ENCODE measurements around the gene CAPN5.

Gene CAPN5

DNA sequence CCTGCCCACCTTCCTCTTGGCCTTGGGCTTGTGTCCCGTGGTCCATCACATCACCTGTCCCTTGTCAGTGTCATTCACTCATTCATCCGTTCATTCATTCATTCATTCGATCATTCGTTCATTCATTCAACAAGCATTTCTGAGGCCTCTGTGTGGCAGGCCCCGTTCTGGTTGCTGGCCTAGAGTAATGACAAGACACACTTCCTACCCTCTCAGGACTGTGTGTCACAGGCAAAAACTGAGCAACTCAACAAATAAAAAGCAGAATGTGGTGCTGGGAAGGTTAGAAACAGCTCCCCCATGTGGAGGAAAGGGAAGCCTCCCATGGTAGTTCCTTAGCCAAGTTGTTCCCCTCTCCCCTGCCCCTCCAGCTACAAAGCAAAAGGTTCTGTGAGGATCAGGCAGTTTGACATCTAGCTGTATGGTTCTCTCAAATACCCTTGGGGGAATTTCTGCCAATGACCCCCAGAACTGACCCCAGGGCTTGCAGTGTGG is 34.3 kb downstream of the CAPN5 start:
- DNase-seq (ENCODE audit: low read depth), result no peak

DNA sequence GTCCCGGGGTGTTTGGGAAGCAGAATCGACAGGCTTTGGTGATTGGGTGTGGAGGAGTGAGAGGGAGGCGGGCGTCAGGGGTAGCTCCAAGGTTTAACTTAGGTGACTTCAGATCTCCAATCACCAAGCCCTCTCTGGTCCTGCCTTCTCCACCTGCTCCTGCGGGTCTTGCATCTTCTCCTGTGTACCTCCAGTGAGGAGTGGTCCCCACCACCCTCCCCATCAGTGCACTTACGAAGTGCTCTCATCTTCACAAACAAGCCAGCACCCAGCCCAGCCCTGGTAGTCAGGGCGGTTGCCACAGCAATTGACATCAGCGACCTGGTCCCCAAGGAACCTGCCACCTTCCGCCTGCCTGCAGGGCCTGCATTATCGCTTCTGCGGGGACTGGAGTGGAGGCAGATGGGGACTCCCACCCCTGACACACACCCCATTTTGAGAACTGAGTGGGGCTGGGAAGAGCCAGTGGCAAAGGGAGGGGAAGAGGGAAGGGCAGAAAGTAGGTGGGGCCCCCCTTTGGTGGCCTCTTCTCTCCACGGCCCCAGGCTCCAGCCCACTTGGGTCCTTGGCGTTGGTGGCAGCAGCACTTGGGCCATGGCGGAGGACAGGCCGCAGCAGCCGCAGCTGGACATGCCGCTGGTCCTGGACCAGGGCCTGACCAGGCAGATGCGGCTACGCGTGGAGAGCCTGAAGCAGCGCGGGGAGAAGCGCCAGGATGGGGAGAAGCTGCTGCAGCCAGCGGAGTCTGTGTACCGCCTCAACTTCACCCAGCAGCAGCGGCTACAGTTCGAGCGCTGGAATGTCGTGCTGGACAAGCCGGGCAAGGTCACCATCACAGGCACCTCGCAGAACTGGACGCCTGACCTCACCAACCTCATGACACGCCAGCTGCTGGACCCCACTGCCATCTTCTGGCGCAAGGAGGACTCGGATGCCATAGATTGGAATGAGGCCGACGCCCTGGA is 35.8 kb downstream of the CAPN5 start, which contains the start of gene OMP:
Gene OMP (plus strand): TSS at position 595 of the 965 bp plus-strand sequence. CDS start 0 bp downstream, at position 595.
- no peak for DNase-seq (ENCODE audit: low read depth)

DNA sequence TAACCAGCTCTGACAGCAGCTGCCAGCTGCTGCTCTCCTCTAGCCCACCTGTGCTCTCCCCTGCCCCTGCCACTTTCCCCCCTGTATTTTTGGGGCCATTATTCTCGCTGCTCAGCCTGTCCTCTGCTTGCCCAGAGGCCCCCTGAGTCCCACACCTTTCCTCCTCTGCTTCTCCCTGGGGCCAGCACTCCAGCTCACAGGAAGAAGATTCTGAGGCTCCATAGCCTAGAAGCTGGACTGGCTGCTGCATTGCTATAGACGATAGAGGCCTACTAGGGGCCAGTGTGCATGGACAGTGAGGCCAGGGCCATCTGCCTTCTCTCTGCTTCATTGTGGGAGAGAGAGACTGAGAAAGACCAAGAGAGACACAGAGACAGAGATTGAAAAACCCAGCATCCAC is 36.5 kb downstream of the CAPN5 start:
- DNase-seq (ENCODE audit: low read depth), result no peak

DNA sequence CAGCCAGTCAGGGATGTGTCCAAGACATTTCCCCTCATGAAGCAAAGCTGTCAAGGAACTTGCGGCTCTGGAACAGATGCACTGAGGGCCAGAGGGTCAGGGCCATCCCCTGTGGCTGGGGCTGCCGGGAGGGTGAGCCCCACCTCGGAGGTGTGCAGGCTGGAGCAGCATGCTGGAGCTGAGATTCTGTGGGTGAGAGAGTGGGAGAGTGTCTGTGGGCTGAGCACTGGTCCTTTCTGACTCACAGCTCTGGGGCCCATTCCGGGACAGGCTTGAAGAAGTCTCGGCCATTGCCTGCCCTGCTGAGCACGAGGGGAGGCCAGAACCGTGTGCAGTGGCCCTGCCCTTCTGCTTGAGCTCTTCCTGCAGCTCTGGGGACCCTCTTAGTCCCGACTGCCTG is 38.0 kb downstream of the CAPN5 start:
- DNase-seq (ENCODE audit: low read depth), result no peak

DNA sequence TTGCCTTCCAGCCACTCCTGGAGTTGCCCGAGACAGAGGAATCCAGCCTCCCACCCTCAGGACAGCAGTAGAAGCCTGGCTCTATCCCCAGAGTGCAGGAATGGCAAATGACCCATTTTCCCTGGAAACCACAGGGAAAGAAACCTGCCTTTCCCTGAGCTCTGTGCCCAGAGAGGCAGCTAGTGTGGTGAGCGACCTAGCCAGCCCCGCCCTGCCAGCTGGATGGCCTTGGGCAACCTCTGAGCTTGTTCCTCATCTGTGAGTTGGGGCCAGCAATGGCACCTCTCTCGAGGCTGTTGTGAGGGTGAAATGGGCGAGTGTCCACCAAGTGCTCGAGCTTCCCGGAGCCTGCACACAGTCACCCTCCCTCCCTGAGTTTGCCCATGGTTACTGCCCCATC is 39.5 kb downstream of the CAPN5 start:
- DNase-seq (ENCODE audit: low read depth), result no peak

DNA sequence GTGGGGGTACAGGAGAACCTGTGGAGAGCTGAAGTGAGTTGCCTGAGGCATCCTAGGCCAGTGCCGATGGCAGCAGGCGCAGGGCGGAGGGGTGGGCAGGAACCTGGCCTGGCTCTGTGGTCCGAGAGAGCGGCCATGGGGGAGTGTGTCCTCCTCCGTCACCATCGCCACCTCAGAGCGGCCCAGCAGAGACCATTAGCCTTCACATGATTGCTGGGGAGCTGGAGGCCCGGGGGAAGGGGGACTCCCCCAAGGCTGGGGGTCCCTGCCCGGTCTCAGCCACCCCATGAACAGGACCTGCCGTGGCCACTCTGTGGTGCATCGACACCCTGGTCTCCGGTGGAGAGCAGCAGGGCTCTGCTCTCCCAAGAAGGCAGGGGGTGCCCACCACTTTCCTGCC is 40.0 kb downstream of the CAPN5 start:
- no peak for DNase-seq (ENCODE audit: low read depth)

DNA sequence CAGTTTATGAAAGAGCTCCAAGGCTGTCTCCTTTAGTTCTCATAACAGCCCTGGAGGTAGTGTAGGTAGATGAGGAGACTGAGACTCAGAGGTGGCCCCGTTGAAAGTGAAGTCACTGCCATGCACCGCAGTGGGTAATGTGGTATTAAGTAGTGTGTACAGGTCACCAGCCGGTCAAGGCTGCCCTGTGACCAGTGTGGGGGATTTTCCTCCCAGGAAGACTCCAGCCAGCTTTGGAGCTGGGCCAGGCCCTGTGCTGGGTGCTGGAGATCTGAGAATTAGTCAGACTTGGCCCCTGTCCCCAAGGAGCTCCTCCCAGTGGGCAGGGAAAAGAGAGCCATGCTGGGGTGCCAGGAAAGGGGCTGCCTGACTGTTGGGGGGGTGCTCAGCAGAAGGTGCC is 41.2 kb downstream of the CAPN5 start:
- peak; percentile 71 for DNase-seq (ENCODE audit: low read depth)

DNA sequence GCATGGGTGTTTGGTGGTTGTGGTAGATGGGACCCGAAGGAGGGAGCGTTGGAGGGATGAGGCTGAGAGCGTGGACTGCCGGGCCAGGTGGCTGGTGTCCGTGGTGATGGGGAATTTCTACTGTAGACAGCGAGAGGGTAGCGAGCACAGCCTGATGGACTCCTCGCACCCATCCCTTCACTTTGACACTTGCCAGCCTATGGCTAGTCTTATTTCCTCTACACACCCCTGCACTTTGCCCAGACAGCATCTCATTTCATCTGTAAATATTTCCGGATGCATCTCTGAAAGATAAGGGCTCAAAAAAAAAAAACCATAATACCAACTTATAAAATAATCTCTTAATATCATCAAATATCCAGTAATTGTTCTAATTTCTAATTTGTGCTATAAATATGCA is 41.7 kb downstream of the CAPN5 start:
- no peak for DNase-seq (ENCODE audit: low read depth)

DNA sequence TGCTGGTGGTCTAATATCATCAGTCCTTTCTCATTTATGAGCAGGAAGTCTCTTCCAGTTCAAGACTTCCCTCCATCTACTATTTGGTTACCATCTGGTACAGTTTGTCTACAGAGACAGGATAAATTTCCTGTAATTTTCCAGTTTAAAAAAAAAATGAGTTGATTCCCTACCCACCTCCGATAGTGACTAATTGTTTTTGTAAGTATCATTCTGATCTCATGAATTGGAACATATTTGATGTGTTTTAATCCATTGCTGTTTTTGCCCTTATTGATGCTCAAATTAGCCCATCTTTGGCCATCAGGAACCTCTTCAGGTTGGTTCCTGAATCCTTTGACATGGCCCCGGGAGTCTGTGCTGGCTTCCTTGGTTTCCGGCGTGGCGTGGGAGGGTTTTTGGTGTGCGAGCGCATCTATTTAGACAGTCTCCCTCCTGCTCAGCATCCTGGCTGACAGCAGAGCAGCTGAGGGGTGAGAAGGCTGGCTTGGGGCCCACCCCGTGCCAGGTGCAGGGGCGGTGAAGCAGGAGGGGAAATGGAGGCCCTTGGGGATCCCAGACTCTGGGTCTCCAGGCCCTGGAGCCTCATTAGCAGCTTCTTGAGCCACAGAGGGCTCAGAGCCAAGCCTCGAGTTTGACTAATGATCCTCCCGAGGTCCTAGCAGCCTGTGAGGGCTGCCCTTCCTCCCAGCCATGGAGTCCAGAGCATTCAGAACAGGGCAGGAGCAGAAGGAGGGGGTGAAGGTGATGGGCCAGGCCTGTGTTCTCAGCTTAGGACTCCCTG is 42.7 kb downstream of the CAPN5 start:
- no peak for DNase-seq (ENCODE audit: low read depth)

DNA sequence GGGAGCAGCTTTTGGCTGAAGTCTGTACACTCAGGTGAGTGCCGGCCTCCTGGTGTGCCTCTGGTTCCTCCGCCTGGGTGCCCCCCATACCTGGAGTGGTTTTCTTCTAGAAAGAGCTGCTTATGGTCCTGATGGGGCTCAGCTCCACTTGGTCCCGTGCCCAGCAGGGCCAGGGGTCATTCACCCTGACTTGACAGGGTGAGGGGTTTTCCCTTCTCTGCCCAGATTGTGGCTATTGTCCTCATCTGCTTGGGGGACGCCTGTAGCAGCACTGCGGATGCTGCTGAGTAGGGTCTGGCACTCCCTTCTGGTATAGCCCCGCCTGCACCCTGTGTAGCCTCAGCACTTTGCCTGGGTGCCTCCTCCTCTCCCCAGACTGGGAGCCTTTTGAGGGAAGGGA is 44.1 kb downstream of the CAPN5 start:
- DNase-seq (ENCODE audit: low read depth), result no peak

DNA sequence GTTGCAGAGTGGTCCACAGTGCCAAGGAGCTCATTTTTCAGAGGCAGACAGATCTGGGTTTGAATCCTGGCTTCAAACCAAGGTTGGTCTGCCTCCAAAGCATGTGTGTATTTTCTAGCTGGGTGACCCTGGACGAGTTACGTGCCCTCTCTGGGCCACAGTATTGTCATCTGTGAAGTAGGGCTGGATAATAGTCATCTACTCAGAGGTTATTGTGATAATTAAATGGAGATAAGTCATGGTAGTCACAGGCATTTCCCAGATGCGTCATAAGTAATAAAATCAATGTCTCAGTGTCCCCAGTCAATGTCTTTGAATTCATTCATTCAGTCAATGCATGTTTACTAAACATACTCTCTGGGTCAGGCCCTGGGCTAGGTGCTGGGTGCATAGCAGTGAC is 44.5 kb downstream of the CAPN5 start:
- DNase-seq (ENCODE audit: low read depth), result no peak

DNA sequence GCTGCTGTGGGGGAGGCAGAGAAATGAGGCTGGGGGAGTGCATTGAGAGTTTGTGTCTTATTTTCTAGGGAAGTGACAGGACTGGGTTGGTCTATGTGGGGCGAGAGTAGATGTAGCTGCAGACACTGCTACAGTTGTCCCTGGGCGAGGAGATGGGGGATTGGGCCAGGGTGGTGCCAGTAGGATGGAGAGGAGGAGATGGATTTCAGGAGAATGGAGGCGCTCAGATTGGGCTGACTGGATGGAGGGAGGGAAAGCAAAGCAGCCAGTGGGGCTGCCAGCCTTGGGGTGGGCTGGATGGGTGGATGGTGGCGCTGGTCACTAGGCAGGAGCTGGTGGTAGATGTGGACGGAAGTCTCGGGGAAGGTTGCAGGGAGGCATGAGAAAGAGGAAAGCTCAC is 45.2 kb downstream of the CAPN5 start:
- no peak for DNase-seq (ENCODE audit: low read depth)

DNA sequence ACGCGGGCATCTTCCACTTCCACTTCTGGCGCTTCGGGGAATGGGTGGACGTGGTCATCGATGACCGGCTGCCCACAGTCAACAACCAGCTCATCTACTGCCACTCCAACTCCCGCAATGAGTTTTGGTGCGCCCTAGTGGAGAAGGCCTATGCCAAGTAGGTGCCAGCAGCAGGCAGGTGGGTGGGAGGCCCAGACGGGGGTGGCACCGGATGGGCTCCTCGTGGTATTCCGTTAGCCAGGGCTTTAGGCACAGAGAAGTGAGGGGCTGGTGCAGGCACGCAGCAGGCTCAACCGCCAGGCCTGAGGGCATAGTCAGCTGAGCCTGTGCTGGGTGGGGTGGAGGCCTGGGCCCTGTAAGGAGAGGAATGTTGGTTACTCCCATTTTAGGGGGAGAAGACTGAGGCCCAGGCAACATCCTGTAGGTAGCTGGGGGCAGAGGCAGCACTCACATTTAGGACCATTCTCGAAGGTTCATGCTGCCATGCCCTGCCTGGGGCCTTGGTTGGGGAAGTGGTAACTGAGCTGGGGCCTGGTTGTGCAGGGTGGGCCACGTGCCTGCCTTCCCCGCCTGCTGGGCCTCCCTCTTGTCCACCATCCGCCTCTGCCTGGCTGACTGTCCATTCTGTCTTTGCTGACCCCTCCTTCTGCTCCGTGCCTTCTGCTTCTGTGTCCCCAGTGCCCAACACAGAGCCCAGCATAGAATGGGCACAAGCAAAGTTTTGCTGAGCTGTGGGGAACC is 46.0 kb downstream of the CAPN5 start:
- DNase-seq (ENCODE audit: low read depth), result no peak

DNA sequence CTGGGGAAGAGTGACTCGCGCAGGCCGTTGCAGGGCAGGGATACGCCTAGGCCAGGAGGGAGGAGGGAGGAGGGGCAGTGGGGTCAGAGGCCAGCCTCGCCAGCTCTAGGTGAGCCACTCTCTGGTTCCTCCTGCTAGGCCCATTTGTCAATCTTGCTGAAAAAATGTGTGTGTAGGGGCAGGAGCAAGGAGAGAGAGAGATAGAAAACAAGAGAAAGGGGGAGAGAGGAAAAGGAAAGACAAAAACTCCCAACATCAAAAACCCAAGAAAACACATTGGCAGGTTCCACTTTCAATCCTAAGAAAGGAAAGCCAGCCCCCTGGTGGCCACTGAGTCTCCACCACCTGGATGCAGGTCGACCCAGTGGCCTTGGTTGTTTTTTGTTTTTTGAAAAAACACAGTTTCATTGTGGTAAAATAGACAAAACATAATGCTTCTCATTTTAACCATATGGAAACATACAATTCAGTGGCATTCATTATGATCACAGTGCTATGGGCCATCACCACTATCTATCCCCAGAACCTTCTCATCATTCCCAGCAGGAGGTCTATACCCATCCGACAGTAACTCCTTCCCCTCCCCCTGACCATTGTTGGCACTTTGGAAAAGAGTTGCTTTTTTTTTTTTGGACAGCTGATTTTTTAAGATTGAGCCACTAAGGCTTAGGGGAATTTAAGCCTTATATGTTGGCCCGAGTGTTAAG is 46.8 kb downstream of the CAPN5 start:
- no peak for DNase-seq (ENCODE audit: low read depth)

DNA sequence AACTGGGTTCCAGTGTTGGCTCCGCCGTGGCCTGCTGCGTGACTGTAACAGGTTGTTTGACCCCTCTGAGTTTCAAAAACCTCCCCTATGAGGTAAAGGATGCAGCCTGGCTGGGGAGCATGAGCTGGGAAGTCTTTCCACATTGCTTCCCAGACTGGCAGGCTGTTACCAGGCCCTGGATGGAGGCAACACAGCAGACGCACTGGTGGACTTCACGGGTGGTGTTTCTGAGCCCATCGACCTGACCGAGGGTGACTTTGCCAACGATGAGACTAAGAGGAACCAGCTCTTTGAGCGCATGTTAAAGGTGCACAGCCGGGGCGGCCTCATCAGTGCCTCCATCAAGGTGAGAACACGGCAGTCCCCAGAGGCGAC is 47.3 kb downstream of the CAPN5 start:
- DNase-seq (ENCODE audit: low read depth), result no peak

DNA sequence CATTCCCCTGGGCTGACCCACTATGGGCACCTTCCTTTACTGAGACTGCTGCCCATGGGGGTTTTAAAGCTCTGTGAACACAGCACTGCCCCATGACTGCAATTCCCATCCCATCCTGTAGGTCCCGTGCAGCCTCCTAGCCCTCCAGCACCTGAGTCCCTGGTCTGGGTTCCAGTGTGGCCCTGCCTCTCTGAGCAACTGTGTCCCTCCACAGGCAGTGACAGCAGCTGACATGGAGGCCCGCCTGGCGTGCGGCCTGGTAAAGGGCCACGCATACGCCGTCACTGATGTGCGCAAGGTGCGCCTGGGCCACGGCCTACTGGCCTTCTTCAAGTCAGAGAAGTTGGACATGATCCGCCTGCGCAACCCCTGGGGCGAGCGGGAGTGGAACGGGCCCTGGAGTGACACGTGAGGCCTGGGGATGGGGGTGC is 48.4 kb downstream of the CAPN5 start:
- DNase-seq (ENCODE audit: low read depth), result no peak

DNA sequence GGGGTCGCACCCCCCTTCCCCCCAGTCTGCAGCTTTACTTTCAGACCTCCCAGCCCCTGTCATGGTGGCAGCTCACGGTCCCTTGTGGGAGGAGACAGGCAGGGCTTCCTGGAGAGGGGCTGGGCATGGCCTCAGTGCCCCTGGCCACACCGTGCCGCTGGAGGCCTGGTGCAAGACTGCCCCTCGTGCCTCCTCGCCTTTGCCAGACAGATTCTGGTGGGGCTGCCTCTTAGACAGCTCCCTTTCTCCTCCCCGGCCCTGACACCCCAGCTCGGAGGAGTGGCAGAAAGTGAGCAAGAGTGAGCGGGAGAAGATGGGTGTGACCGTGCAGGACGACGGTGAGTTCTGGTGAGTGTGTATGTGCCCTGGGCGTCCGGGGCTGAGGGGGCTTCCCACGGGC is 49.2 kb downstream of the CAPN5 start:
- DNase-seq (ENCODE audit: low read depth), result no peak

DNA sequence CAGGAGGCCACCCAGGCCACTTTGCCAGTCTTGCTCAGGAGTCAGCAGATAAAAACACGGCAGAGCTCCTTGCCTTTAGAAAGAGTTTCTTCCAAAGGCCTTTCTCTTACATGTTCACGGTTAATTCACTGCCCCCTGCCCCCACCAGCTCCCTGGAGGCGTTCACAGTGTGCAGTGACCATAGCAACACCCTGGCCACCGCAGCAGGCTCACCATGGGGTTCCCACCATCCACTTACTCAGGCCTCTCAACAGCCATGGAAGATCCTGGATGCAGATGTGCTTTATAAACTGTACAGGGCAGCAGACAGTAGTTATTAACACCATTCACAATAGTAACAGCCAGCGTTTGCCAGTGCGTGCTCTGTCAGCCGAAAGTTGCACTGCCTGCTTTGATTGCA is 50.7 kb downstream of the CAPN5 start:
- DNase-seq (ENCODE audit: low read depth), result no peak

DNA sequence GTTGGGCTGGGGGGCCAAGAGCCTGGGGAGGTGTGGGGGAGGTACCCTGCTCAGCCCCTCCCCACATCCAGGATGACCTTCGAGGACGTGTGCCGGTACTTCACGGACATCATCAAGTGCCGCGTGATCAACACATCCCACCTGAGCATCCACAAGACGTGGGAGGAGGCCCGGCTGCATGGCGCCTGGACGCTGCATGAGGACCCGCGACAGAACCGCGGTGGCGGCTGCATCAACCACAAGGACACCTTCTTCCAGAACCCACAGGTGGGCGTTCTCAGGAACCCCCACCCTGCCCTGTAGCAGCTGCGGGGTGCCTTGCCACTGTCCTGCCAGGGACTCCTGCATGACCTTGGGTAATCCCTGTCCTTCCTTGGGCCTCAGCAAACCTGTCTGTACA is 51.3 kb downstream of the CAPN5 start:
- DNase-seq (ENCODE audit: low read depth), result no peak

DNA sequence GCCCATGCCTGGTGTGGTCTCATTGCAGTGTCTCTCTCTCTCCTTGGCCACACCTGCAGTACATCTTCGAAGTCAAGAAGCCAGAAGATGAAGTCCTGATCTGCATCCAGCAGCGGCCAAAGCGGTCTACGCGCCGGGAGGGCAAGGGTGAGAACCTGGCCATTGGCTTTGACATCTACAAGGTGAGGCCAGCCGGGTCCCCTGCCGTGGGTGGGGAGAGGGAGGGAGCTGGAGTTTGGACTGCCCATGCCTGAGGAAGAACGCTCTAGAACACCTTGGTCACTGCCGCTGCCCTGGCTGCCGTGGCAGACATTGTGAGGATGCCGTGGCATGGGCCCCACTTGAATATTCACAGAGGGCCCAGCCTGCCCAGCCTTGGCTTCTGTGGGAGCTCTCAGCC is 52.2 kb downstream of the CAPN5 start:
- no peak for DNase-seq (ENCODE audit: low read depth)

DNA sequence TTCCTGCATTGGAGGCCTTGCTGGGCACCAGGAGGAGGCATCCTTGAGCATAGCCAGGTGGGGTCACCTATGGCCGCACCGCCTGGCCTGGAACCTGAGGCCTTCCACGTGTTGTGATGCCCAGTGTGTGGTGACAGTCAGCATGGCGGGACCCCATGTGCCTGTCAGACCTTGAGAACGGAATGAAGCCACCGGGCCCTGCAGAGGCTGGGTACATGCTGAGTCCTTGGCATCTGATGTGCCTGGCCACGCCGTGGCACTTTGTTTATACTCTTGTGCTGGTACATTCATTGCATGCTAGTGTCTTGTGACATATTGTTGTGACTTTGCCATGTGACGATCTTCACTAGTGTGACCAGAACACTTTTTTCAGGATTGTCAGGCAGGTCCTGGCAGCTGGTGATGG is 52.8 kb downstream of the CAPN5 start:
- no peak for DNase-seq (ENCODE audit: low read depth)

DNA sequence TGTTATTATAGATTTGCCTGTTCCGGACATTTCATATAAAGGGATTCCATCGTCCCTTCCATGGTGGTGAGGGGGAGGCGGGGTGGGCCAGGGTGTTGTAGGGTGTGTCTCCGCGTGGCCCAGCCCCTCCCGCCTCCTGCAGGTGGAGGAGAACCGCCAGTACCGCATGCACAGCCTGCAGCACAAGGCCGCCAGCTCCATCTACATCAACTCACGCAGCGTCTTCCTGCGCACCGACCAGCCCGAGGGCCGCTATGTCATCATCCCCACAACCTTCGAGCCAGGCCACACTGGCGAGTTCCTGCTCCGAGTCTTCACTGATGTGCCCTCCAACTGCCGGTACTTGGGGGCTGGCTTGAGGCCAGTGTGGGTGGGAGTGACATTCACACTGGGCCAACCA is 53.8 kb downstream of the CAPN5 start:
- no peak for DNase-seq (ENCODE audit: low read depth)

All from GM04503 (cell line).